HEK293 (cell line): ENCODE data around the gene AMZ1.
A peak's percentile ranks its signal among the peaks of the same experiment; 100 is the strongest.

Source experiments
- BCL11A ChIP-seq: fragments of 450-650 bp; formaldehyde crosslinking; IDR thresholded peaks from 2 replicates; pipeline ENCODE4 v1.5.1; 2016; ENCODE audit warnings: low read depth, missing biosample characterization, missing genetic modification characterization
- BCL11B ChIP-seq: fragments of 450-650 bp; formaldehyde crosslinking; IDR thresholded peaks from 2 replicates; pipeline ENCODE4 v1.5.1; 2016; ENCODE audit warnings: low read depth, missing biosample characterization, missing genetic modification characterization
- REPIN1 ChIP-seq: fragments of 450-650 bp; formaldehyde crosslinking; IDR thresholded peaks from 2 replicates; pipeline ENCODE4 v1.5.1; 2017; ENCODE audit warnings: missing biosample characterization, missing genetic modification characterization, low read depth
- SETDB1 ChIP-seq: IDR thresholded peaks from one replicate; pipeline ENCODE4 v1.6.1; 2017; ENCODE audit warnings: mild to moderate bottlenecking, low read length, moderate library complexity, mixed read lengths; ENCODE audit not compliant: insufficient read length
- SP7 ChIP-seq: fragments of 450-650 bp; formaldehyde crosslinking; IDR thresholded peaks from 2 replicates; pipeline ENCODE4 v1.5.1; 2016; ENCODE audit warnings: missing biosample characterization, missing genetic modification characterization
- ZBTB10 ChIP-seq: fragments of 450-650 bp; formaldehyde crosslinking; IDR thresholded peaks from 2 replicates; pipeline ENCODE4 v1.5.1; 2016; ENCODE audit warnings: missing biosample characterization, missing genetic modification characterization
- ZBTB48 ChIP-seq: fragments of 450-650 bp; formaldehyde crosslinking; IDR thresholded peaks from 2 replicates; pipeline ENCODE4 v1.5.1; 2016; ENCODE audit warnings: missing biosample characterization, missing genetic modification characterization
- ZBTB49 ChIP-seq: fragments of 450-650 bp; formaldehyde crosslinking; IDR thresholded peaks from 2 replicates; pipeline ENCODE4 v1.5.1; 2016; ENCODE audit warnings: missing biosample characterization, missing genetic modification characterization, low read depth
- ZNF114 ChIP-seq: fragments of 450-650 bp; formaldehyde crosslinking; IDR thresholded peaks from 2 replicates; pipeline ENCODE4 v1.5.0; 2017; ENCODE audit warnings: missing biosample characterization, missing genetic modification characterization
- ZNF138 ChIP-seq: fragments of 450-650 bp; formaldehyde crosslinking; IDR thresholded peaks from 2 replicates; pipeline ENCODE4 v1.5.1; 2016; ENCODE audit warnings: missing biosample characterization, missing genetic modification characterization, borderline replicate concordance
- ZNF174 ChIP-seq: fragments of 450-650 bp; formaldehyde crosslinking; IDR thresholded peaks from 2 replicates; pipeline ENCODE4 v1.5.0; 2017; ENCODE audit warnings: missing biosample characterization, mild to moderate bottlenecking, missing genetic modification characterization
- ZNF274 ChIP-seq, 2 experiments: fragments of 200-500 bp in 1 of 2; fragments of 450-650 bp in 1 of 2; sonication (Bioruptor generic) in 1 of 2; formaldehyde crosslinking in 1 of 2; IDR thresholded peaks; 2 replicates each; pipeline versions ENCODE4 v1.5.1 to v1.6.1; 2014 to 2016; ENCODE audit warnings: borderline replicate concordance in 1 of 2, inconsistent platforms in 1 of 2, low read length in 1 of 2, missing biosample characterization in 1 of 2, missing genetic modification characterization in 1 of 2
- ZNF398 ChIP-seq: fragments of 450-650 bp; formaldehyde crosslinking; IDR thresholded peaks from 2 replicates; pipeline ENCODE4 v1.5.1; 2017; ENCODE audit warnings: missing biosample characterization, missing genetic modification characterization
- ZNF404 ChIP-seq: fragments of 450-650 bp; formaldehyde crosslinking; IDR thresholded peaks from 2 replicates; pipeline ENCODE4 v1.5.1; 2017; ENCODE audit warnings: missing biosample characterization, missing genetic modification characterization
- ZNF449 ChIP-seq: fragments of 450-650 bp; formaldehyde crosslinking; IDR thresholded peaks from 2 replicates; pipeline ENCODE4 v1.5.1; 2017; ENCODE audit warnings: missing biosample characterization, mild to moderate bottlenecking, missing genetic modification characterization, moderate library complexity
- ZNF510 ChIP-seq: fragments of 450-650 bp; formaldehyde crosslinking; IDR thresholded peaks from 2 replicates; pipeline ENCODE4 v1.5.1; 2018; ENCODE audit warnings: mild to moderate bottlenecking, missing genetic modification characterization, missing biosample characterization; ENCODE audit not compliant: insufficient replicate concordance
- ZNF548 ChIP-seq: fragments of 450-650 bp; formaldehyde crosslinking; IDR thresholded peaks from 2 replicates; pipeline ENCODE4 v1.5.1; 2016; ENCODE audit warnings: missing biosample characterization, missing genetic modification characterization
- ZNF560 ChIP-seq: fragments of 450-650 bp; formaldehyde crosslinking; IDR thresholded peaks from 2 replicates; pipeline ENCODE4 v1.5.1; 2017; ENCODE audit warnings: missing biosample characterization, missing genetic modification characterization, borderline replicate concordance
- ZNF571 ChIP-seq: fragments of 450-650 bp; formaldehyde crosslinking; IDR thresholded peaks from 2 replicates; pipeline ENCODE4 v1.5.0; 2017; ENCODE audit warnings: missing biosample characterization, missing genetic modification characterization
- ZNF645 ChIP-seq: fragments of 450-650 bp; formaldehyde crosslinking; IDR thresholded peaks from 2 replicates; pipeline ENCODE4; 2016; ENCODE audit warnings: missing biosample characterization, missing genetic modification characterization
- ZNF670 ChIP-seq: fragments of 450-650 bp; formaldehyde crosslinking; IDR thresholded peaks from 2 replicates; pipeline ENCODE4 v1.5.1; 2016; ENCODE audit warnings: missing biosample characterization, missing genetic modification characterization, low read depth
- ZNF701 ChIP-seq: fragments of 450-650 bp; formaldehyde crosslinking; IDR thresholded peaks from 2 replicates; pipeline ENCODE4 v1.5.1; 2016; ENCODE audit warnings: missing biosample characterization, missing genetic modification characterization
- ZNF747 ChIP-seq: fragments of 450-650 bp; formaldehyde crosslinking; IDR thresholded peaks from 2 replicates; pipeline ENCODE4 v1.5.1; 2016; ENCODE audit warnings: missing biosample characterization, missing genetic modification characterization
- TF ChIP-seq, protein P1 (sequence below): fragments of 450-650 bp; formaldehyde crosslinking; IDR thresholded peaks from 2 replicates; pipeline ENCODE4 v1.5.1; 2016; ENCODE audit warnings: missing biosample characterization, missing genetic modification characterization, low read depth
- TF ChIP-seq, protein P2 (sequence below): fragments of 450-650 bp; formaldehyde crosslinking; IDR thresholded peaks from 2 replicates; pipeline ENCODE4 v1.5.1; 2016; ENCODE audit warnings: missing biosample characterization, missing genetic modification characterization

AMZ1 gene

GRCh38 chr7:2757904-2758672 is 70.1 kb downstream of the AMZ1 start (continued):
- TF ChIP-seq, protein P1, sequence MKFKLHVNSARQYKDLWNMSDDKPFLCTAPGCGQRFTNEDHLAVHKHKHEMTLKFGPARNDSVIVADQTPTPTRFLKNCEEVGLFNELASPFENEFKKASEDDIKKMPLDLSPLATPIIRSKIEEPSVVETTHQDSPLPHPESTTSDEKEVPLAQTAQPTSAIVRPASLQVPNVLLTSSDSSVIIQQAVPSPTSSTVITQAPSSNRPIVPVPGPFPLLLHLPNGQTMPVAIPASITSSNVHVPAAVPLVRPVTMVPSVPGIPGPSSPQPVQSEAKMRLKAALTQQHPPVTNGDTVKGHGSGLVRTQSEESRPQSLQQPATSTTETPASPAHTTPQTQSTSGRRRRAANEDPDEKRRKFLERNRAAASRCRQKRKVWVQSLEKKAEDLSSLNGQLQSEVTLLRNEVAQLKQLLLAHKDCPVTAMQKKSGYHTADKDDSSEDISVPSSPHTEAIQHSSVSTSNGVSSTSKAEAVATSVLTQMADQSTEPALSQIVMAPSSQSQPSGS (tag by site-specific recombination): 0 out of 2 replicates have a peak, but pooled peaks have one; percentile 3
- no peak for TF ChIP-seq ZNF510 (tag by site-specific recombination)
- no peak for TF ChIP-seq ZBTB48 (tag by site-specific recombination)
- TF ChIP-seq ZNF174 (tag by site-specific recombination): no peak
- peak; percentile 71 for TF ChIP-seq SP7 (tag by site-specific recombination)
- no peak for TF ChIP-seq REPIN1
- no peak for TF ChIP-seq ZBTB49 (tag by site-specific recombination)
- TF ChIP-seq ZNF449 (tag by site-specific recombination): no peak
- TF ChIP-seq ZNF571 (tag by site-specific recombination): no peak
- no peak for TF ChIP-seq ZNF670 (tag by site-specific recombination)
- no peak for TF ChIP-seq ZNF548 (tag by site-specific recombination)
- TF ChIP-seq SETDB1: no peak
- TF ChIP-seq ZNF645: no peak
- TF ChIP-seq ZNF274 (IDR thresholded peaks at IDR 0.05; ENCODE audit: low read length): no peak
- no peak for TF ChIP-seq ZNF274 (tag by site-specific recombination; IDR thresholded peaks at IDR 0.05; ENCODE audit: borderline replicate concordance)
- no peak for TF ChIP-seq ZNF114 (tag by site-specific recombination)
- TF ChIP-seq ZBTB10: no peak
- TF ChIP-seq ZNF398: 0 out of 2 replicates have a peak, but pooled peaks have one; percentile 49
- no peak for TF ChIP-seq ZNF138 (tag by site-specific recombination)
- no peak for TF ChIP-seq ZNF560 (tag by site-specific recombination)
- no peak for TF ChIP-seq ZNF404
- TF ChIP-seq BCL11A: no peak
- no peak for TF ChIP-seq ZNF701 (tag by site-specific recombination)
- TF ChIP-seq ZNF747: no peak
- no peak for TF ChIP-seq BCL11B (tag by site-specific recombination)
- TF ChIP-seq, protein P2, sequence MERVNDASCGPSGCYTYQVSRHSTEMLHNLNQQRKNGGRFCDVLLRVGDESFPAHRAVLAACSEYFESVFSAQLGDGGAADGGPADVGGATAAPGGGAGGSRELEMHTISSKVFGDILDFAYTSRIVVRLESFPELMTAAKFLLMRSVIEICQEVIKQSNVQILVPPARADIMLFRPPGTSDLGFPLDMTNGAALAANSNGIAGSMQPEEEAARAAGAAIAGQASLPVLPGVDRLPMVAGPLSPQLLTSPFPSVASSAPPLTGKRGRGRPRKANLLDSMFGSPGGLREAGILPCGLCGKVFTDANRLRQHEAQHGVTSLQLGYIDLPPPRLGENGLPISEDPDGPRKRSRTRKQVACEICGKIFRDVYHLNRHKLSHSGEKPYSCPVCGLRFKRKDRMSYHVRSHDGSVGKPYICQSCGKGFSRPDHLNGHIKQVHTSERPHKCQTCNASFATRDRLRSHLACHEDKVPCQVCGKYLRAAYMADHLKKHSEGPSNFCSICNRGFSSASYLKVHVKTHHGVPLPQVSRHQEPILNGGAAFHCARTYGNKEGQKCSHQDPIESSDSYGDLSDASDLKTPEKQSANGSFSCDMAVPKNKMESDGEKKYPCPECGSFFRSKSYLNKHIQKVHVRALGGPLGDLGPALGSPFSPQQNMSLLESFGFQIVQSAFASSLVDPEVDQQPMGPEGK: no peak
